Right cardiac atrium (tissue), 5 donors: Measurements from ENCODE around the gene GPRC5C. TPM values are rescaled to one million over a fixed set of nuclear protein-coding genes. Genes with fewer than 3 reads are reported as not detected.

Source experiments
- ATAC-seq, 2 donors: fragments of 200-7000 bp; cut with Tn5 transposase; one replicate each; pipeline versions ENCODE4 v1.8.0 to v1.9.1; 2020; ENCODE audit warnings: moderate library complexity in 2 of 2, mild to moderate bottlenecking in 1 of 2
- DNase-seq, 3 donors: peaks; one replicate each; pipeline ENCODE4 v3.0.0-alpha.2; 2020
- H3K27ac ChIP-seq: one replicate; pipeline ENCODE4 v1.5.1; 2013; ENCODE audit warnings: mild to moderate bottlenecking, low read length, control low read depth, moderate library complexity
- H3K27me3 ChIP-seq: one replicate; pipeline ENCODE4 v1.6.1; 2013; ENCODE audit not compliant: control insufficient read depth, insufficient read depth
- H3K4me1 ChIP-seq: one replicate; pipeline ENCODE4 v1.6.1; 2013; ENCODE audit warnings: low read length; ENCODE audit not compliant: control insufficient read depth, insufficient read depth
- H3K4me3 ChIP-seq: one replicate; pipeline ENCODE4 v1.5.1; 2013; ENCODE audit warnings: low read length, control low read depth
- H3K9me3 ChIP-seq: one replicate; pipeline ENCODE4 v1.6.1; 2013; ENCODE audit warnings: low read length; ENCODE audit not compliant: control insufficient read depth
- WGBS: extraction: QIAGEN DNeasy Blood & Tissue Kit; methylation state at CpG from one replicate; pipeline ENCODE4 v1.1.7; 2013; 5-methylcytosine and 5-hydroxymethylcytosine counted together
- intact Hi-C, 4 donors: fragments of 100-400 bp; cut with DNase I; formaldehyde crosslinking; loops; one replicate each; pipeline versions ENCODE4 v1.11.0 to v1.14.0; 2022 to 2023
- polyA plus RNA-seq: library from polyadenylated mRNA; stranded (reverse); fragments of 200-250 nt; gene quantifications from one replicate; pipeline ENCODE4 v1.2.3, GENCODE V29; 2013
- total RNA-seq, 4 donors: library from RNA; stranded (reverse); fragmentation: NEBNext Ultra II Directional; extraction: Animal tissue kit (Norgen Biotek cat#: 25700); gene quantifications; one replicate each; pipeline ENCODE4 v1.2.1, GENCODE V29; 2021
- donor health status: healthy with polysubstance abuse.
- donor health status: DM: no; HTN: yes; CAD: no.
- donor health status: DM: no; HTN: no; CAD: no.
- donor health status: DM: no; HTN: yes; CAD: no; lungs with severe emphysema.
- donor health status: DM: yes; HTN: yes; CAD: no.

Gene GPRC5C
- total and polyA plus RNA-seq, 5 donors: 26.5 to 40.8 (median 30.4) TPM

- no peaks in the 10 kb centered on the region for H3K27me3 ChIP-seq
- H3K9me3 ChIP-seq: no peaks in the 10 kb centered on the region
- intact Hi-C loops: no loop called here
- ATAC-seq (no peak), DNase-seq (no peak)
- no peak overlapping the region for H3K27ac ChIP-seq
- H3K4me3 ChIP-seq: no peak overlapping the region
- 78% methylated on average over 7 of the region's 7 CpGs for WGBS
- no peaks in the 10 kb centered on the region for H3K4me1 ChIP-seq
Measured at GRCh38 chr17:74464730-74465377, 33.0 kb downstream of the GPRC5C start.

DNA sequence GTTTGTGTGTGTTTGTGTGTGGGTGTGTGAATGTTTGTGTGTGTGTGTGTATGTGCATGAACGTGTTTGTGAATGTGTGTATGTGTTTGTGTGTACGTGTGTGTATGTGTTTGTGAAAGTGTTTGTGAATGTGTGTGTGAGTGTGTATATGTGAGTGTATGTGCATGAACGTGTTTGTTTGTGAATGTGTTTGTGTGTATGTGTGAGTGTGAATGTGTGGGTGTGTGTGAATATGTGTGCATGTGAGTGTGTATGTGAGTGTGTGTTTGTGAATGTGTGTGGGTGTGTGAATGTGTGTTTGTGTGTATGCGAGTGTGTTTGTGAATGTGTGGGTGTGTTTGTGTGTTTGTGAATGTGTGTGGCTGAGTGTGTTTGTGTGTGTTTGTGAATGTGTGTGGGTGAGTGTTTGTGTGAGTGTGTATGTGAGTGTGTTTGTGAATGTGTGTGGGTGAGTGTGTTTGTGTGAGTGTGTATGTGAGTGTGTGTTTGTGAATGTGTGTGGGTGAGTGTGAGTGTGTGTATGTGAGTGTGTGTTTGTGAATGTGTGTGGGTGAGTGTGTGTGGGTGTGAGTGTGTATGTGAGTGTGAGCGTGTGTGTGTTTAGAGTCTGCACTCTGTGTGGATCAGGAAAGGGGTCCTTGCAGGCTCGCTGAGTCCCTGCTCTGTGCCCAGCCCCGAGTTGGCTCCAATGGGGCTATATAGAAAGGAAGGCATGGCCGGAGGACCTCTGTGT is 33.7 kb downstream of the GPRC5C start:
- Histone ChIP-seq H3K27me3 (no peaks in the 10 kb centered on the region), H3K4me1 (no peaks in the 10 kb centered on the region), H3K27ac (no peak overlapping the region), H3K9me3 (no peaks in the 10 kb centered on the region), H3K4me3 (no peak overlapping the region)
- DNase-seq (no peak), ATAC-seq (no peak)
- 86% methylated on average over 8 of the region's 8 CpGs for WGBS
- intact Hi-C loops: no loop called here

- peak; percentile 41 to 79 (median 77) for DNase-seq
- no peak within 1 kb of the TSS for H3K27ac ChIP-seq
- WGBS: 9% methylated on average over 25 of the region's 25 CpGs
- peak within 1 kb of the TSS; percentile 21 for H3K4me3 ChIP-seq
- no peaks in the 10 kb centered on the region for H3K4me1 ChIP-seq
- no peaks in the 10 kb centered on the region for H3K9me3 ChIP-seq
- intact Hi-C loops: no loop called here
- peak; percentile 38 to 43 for ATAC-seq
- H3K27me3 ChIP-seq: no peaks in the 10 kb centered on the region
Measured at GRCh38 chr17:74466111-74466827, 34.4 kb downstream of the GPRC5C start, which contains the start of gene CD300A. TSS of gene CD300A (plus strand) at chr17:74466634. CDS start at chr17:74466704, 70 bp downstream.

DNA sequence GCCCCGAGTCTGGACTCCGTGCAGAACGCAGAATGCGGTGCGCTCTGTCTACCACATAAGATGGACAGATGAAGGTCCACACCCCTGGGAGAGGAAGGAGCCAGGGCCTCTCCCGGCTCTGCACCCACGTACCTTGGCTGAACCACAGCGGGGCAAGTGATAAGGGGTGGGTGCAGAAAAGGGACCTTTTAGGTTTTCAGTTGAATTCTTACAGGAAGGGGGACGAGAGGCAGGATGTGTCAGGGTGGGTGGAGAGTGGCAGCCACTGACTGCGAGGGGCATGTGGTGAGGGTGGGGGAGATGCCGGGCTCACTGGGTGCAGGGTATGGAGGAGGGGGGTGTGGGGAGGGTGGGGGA is 34.9 kb downstream of the GPRC5C start:
- no peak overlapping the region for H3K27ac ChIP-seq
- H3K9me3 ChIP-seq: no peaks in the 10 kb centered on the region
- intact Hi-C loops: no loop called here
- H3K4me1 ChIP-seq: no peaks in the 10 kb centered on the region
- ATAC-seq (peak; percentile 6), DNase-seq (peak in 1 of 3 donors; percentile 61)
- WGBS: 18% methylated on average over 11 of the region's 11 CpGs
- H3K27me3 ChIP-seq: no peaks in the 10 kb centered on the region
- H3K4me3 ChIP-seq: peak overlapping the region; percentile 12

GRCh38 chr17:74467221-74467951 is 35.5 kb downstream of the GPRC5C start:
- WGBS: 57% methylated on average over 21 of the region's 21 CpGs
- intact Hi-C loops: no loop called here
- Histone ChIP-seq H3K4me1 (no peaks in the 10 kb centered on the region), H3K9me3 (no peaks in the 10 kb centered on the region), H3K27ac (no peak overlapping the region), H3K27me3 (no peaks in the 10 kb centered on the region), H3K4me3 (peak overlapping the region; percentile 21)
- ATAC-seq (peak; percentile 20 to 23), DNase-seq (peak in 1 of 3 donors; percentile 63)

DNA sequence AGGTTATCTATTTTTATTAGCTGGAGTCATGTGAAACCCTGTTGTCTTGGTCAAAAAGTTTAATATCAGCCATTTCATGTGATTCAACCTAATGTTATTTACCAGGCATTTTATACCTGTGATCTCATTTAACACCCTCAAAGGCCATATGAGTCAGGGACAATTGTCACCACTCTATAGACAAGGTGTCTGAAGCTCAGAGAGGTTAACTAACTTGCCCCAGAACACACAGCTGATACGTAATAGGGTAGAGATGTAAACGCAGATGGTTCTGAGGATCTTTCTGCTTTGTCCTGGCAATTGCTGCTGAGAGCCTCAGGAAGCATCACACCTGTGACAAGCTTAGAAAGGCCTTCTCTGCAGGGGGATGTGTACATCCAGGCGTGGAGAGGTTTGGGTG is 39.5 kb downstream of the GPRC5C start:
- H3K9me3 ChIP-seq: no peaks in the 10 kb centered on the region
- intact Hi-C loops: no loop called here
- H3K27me3 ChIP-seq: no peaks in the 10 kb centered on the region
- no peak for ATAC-seq
- H3K4me3 ChIP-seq: no peak overlapping the region
- H3K4me1 ChIP-seq: no peaks in the 10 kb centered on the region
- no peak for DNase-seq
- 88% methylated on average over 3 of the region's 3 CpGs for WGBS
- no peak overlapping the region for H3K27ac ChIP-seq

- no peaks in the 10 kb centered on the region for H3K9me3 ChIP-seq
- no peaks in the 10 kb centered on the region for H3K4me1 ChIP-seq
- H3K27ac ChIP-seq: no peak overlapping the region
- ATAC-seq (no peak), DNase-seq (no peak)
- WGBS: 83% methylated on average over 4 of the region's 4 CpGs
- intact Hi-C loops: no loop called here
- H3K4me3 ChIP-seq: no peak overlapping the region
- H3K27me3 ChIP-seq: no peaks in the 10 kb centered on the region
Measured at GRCh38 chr17:74472890-74473289, 41.0 kb downstream of the GPRC5C start.

- 82% methylated on average over 8 of the region's 8 CpGs for WGBS
- Histone ChIP-seq H3K4me3 (no peak overlapping the region), H3K27ac (no peak overlapping the region), H3K9me3 (no peaks in the 10 kb centered on the region), H3K4me1 (no peaks in the 10 kb centered on the region), H3K27me3 (no peaks in the 10 kb centered on the region)
- no peak for DNase-seq
- intact Hi-C loops: no loop called here
- no peak for ATAC-seq
Measured at GRCh38 chr17:74473294-74473693, 41.4 kb downstream of the GPRC5C start.

DNA sequence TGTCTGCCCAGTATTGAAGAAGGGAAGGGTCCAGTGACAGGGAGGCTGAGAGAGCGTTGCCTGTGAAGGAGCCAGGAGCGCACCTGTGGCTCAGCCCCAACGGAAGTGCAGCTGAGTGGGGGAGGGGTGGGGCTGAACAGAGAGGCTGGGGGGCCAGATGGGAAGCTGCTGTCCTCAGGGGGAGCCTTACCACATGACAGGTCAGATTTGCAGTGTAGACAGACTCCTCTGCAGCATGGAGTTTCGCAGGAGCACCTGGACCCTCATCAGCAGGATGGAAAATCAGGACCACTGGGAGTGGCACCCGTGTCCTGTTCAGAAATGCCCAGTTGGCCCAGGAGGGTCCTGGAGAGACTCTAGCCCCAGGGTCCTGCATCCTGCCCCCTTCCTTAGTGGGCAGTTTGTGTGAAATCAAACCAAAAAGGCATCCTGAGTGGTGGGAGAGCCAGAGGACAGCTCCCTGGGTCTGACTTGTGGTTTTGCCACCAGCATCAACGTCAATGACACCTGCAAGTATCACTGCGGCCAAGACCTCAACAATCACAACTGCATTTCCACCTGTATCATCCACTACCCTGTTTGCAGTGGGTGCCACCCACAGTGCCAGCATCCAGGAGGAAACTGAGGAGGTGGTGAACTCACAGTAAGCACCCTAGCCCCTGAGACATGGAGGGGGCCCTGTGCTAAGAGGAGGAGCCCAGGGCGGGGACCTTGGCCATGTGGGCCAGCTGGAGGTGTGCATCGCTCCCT is 42.3 kb downstream of the GPRC5C start:
- ATAC-seq: no peak
- WGBS: 81% methylated on average over 9 of the region's 9 CpGs
- no peaks in the 10 kb centered on the region for H3K27me3 ChIP-seq

GRCh38 chr17:74475189-74475588 is 43.3 kb downstream of the GPRC5C start:
- no peaks in the 10 kb centered on the region for H3K4me1 ChIP-seq
- H3K27me3 ChIP-seq: no peaks in the 10 kb centered on the region
- H3K27ac ChIP-seq: no peak overlapping the region
- 90% methylated on average over 4 of the region's 4 CpGs for WGBS
- no peaks in the 10 kb centered on the region for H3K9me3 ChIP-seq
- no peak for DNase-seq
- no peak overlapping the region for H3K4me3 ChIP-seq
- no peak for ATAC-seq
- intact Hi-C loops: no loop called here

More for the DNA sequence above, 42.3 kb downstream of the GPRC5C start:
- Histone ChIP-seq H3K4me1 (no peaks in the 10 kb centered on the region), H3K9me3 (no peaks in the 10 kb centered on the region), H3K27ac (no peak overlapping the region), H3K4me3 (no peak overlapping the region)
- intact Hi-C loops: no loop called here
- no peak for DNase-seq
